ENCODE data around the gene GSS.

- TF ChIP-seq CTCF (IDR thresholded peaks at IDR 0.05): no peak
- TF ChIP-seq POLR2A (IDR thresholded peaks at IDR 0.05): no peak
Measured at GRCh38 chr20:34948030-34948429, 7.6 kb downstream of the GSS start.

All from Peyer's patch (tissue), 4 donors.